ENCODE data around the gene KIF21B. TPM values are rescaled to one million over a fixed set of nuclear protein-coding genes. Genes with fewer than 3 reads are reported as not detected.

KIF21B gene
- 10 to 100 TPM; 45.5 to 46.3 TPM for total RNA-seq

- H3K4me3 Mint-ChIP-seq: peak within 1 kb of the TSS; percentile 90
Measured at GRCh38 chr1:201023517-201023902, at the start of gene KIF21B. Gene KIF21B, minus strand, starts transcription at chr1:201023714. Its CDS starts 331 bp downstream, at chr1:201023383.

GRCh38 chr1:201072922-201073321, 49.4 kb upstream of the KIF21B start:
- DNase-seq: no peak
- CTCF ChIA-PET: no interaction called here
- no peak overlapping the region for H3K27ac Mint-ChIP-seq
- no peaks in the 10 kb centered on the region for H3K4me1 Mint-ChIP-seq (ENCODE audit: low read depth)
- H3K9me3 Mint-ChIP-seq: no peaks in the 10 kb centered on the region
- no peak overlapping the region for H3K4me3 Mint-ChIP-seq
- no peaks in the 10 kb centered on the region for H3K27me3 Mint-ChIP-seq (ENCODE audit: low read depth)
- no peaks in the 10 kb centered on the region for H3K36me3 Mint-ChIP-seq (ENCODE audit: low read depth)
- intact Hi-C loops (cut with micrococcal nuclease): no loop called here

More at GRCh38 chr1:201023517-201023902, at the start of gene KIF21B:
- CTCF ChIA-PET: interaction anchor here (1.0 to 5.1 kb wide), 7 partner anchors 9 to 489 kb away, joined by 3 to 54 read pairs (median 5); no protein-coding TSS in a partner anchor
- H3K36me3 Mint-ChIP-seq (ENCODE audit: low read depth): peaks cover 10% of the 10 kb centered on the region
- peak; percentile 91 for DNase-seq
- H3K9me3 Mint-ChIP-seq: no peaks in the 10 kb centered on the region
- peak within 1 kb of the TSS; percentile 100 for H3K27ac Mint-ChIP-seq
- H3K27me3 Mint-ChIP-seq (ENCODE audit: low read depth): no peaks in the 10 kb centered on the region
- peaks cover 72% of the 10 kb centered on the region for H3K4me1 Mint-ChIP-seq (ENCODE audit: low read depth)
- intact Hi-C loops (cut with micrococcal nuclease): loop anchor here (1.0 to 5.0 kb wide), 5 partner anchors 134 to 871 kb away; partner anchors contain the start of gene CAMSAP2

GRCh38 chr1:201072149-201072548, 48.6 kb upstream of the KIF21B start:
- intact Hi-C loops (cut with micrococcal nuclease): no loop called here
- Mint-ChIP-seq H3K4me1 (ENCODE audit: low read depth) (no peaks in the 10 kb centered on the region), H3K4me3 (no peak overlapping the region), H3K27me3 (ENCODE audit: low read depth) (no peaks in the 10 kb centered on the region), H3K27ac (no peak overlapping the region), H3K36me3 (ENCODE audit: low read depth) (no peaks in the 10 kb centered on the region), H3K9me3 (no peaks in the 10 kb centered on the region)
- CTCF ChIA-PET: no interaction called here
- no peak for DNase-seq

GRCh38 chr1:201069636-201070035, 46.1 kb upstream of the KIF21B start:
- CTCF ChIA-PET: interaction anchor here (0.6 to 1.0 kb wide), 3 partner anchors 75 to 115 kb away, joined by 3 to 4 read pairs (median 3); no protein-coding TSS in a partner anchor

GRCh38 chr1:201068976-201069375, 45.5 kb upstream of the KIF21B start:
- CTCF ChIA-PET: no interaction called here
- Mint-ChIP-seq H3K4me1 (ENCODE audit: low read depth) (no peaks in the 10 kb centered on the region), H3K36me3 (ENCODE audit: low read depth) (no peaks in the 10 kb centered on the region), H3K27me3 (ENCODE audit: low read depth) (no peaks in the 10 kb centered on the region), H3K4me3 (no peak overlapping the region), H3K9me3 (no peaks in the 10 kb centered on the region), H3K27ac (no peak overlapping the region)
- no peak for DNase-seq
- intact Hi-C loops (cut with micrococcal nuclease): no loop called here

More at GRCh38 chr1:201069636-201070035, 46.1 kb upstream of the KIF21B start:
- intact Hi-C loops (cut with micrococcal nuclease): no loop called here
- H3K27me3 Mint-ChIP-seq (ENCODE audit: low read depth): no peaks in the 10 kb centered on the region
- no peak overlapping the region for H3K4me3 Mint-ChIP-seq
- H3K9me3 Mint-ChIP-seq: no peaks in the 10 kb centered on the region
- no peaks in the 10 kb centered on the region for H3K4me1 Mint-ChIP-seq (ENCODE audit: low read depth)
- no peaks in the 10 kb centered on the region for H3K36me3 Mint-ChIP-seq (ENCODE audit: low read depth)
- H3K27ac Mint-ChIP-seq: no peak overlapping the region
- DNase-seq: no peak

- no peaks in the 10 kb centered on the region for H3K4me1 Mint-ChIP-seq (ENCODE audit: low read depth)
- no peak overlapping the region for H3K4me3 Mint-ChIP-seq
- no peaks in the 10 kb centered on the region for H3K9me3 Mint-ChIP-seq
- intact Hi-C loops (cut with micrococcal nuclease): no loop called here
- no peaks in the 10 kb centered on the region for H3K27me3 Mint-ChIP-seq (ENCODE audit: low read depth)
- H3K36me3 Mint-ChIP-seq (ENCODE audit: low read depth): no peaks in the 10 kb centered on the region
- CTCF ChIA-PET: no interaction called here
- no peak overlapping the region for H3K27ac Mint-ChIP-seq
- no peak for DNase-seq
Measured at GRCh38 chr1:201066986-201067385, 43.5 kb upstream of the KIF21B start.

- H3K27me3 Mint-ChIP-seq (ENCODE audit: low read depth): no peaks in the 10 kb centered on the region
- H3K9me3 Mint-ChIP-seq: no peaks in the 10 kb centered on the region
- intact Hi-C loops (cut with micrococcal nuclease): no loop called here
- no peak overlapping the region for H3K27ac Mint-ChIP-seq
- H3K4me3 Mint-ChIP-seq: no peak overlapping the region
- no peaks in the 10 kb centered on the region for H3K36me3 Mint-ChIP-seq (ENCODE audit: low read depth)
- CTCF ChIA-PET: interaction anchor here (0.8 to 1.5 kb wide), 2 partner anchors 87 to 94 kb away, joined by 3 to 4 read pairs; no protein-coding TSS in a partner anchor
- no peak for DNase-seq
- H3K4me1 Mint-ChIP-seq (ENCODE audit: low read depth): no peaks in the 10 kb centered on the region
Measured at GRCh38 chr1:201065686-201066085, 42.2 kb upstream of the KIF21B start.

- intact Hi-C loops (cut with micrococcal nuclease): no loop called here
- CTCF ChIA-PET: interaction anchor here (0.8 to 1.5 kb wide), 2 partner anchors 86 to 93 kb away, joined by 3 to 4 read pairs; no protein-coding TSS in a partner anchor
- no peaks in the 10 kb centered on the region for H3K9me3 Mint-ChIP-seq
- H3K27me3 Mint-ChIP-seq (ENCODE audit: low read depth): no peaks in the 10 kb centered on the region
- H3K27ac Mint-ChIP-seq: no peak overlapping the region
- H3K4me3 Mint-ChIP-seq: no peak overlapping the region
- no peaks in the 10 kb centered on the region for H3K4me1 Mint-ChIP-seq (ENCODE audit: low read depth)
- no peak for DNase-seq
- H3K36me3 Mint-ChIP-seq (ENCODE audit: low read depth): no peaks in the 10 kb centered on the region
Measured at GRCh38 chr1:201064806-201065205, 41.3 kb upstream of the KIF21B start.

- Mint-ChIP-seq H3K27ac (no peak overlapping the region), H3K4me1 (ENCODE audit: low read depth) (peaks cover under 1% of the 10 kb centered on the region), H3K4me3 (no peak overlapping the region), H3K27me3 (ENCODE audit: low read depth) (no peaks in the 10 kb centered on the region), H3K36me3 (ENCODE audit: low read depth) (no peaks in the 10 kb centered on the region), H3K9me3 (no peaks in the 10 kb centered on the region)
- no peak for DNase-seq
- CTCF ChIA-PET: no interaction called here
- intact Hi-C loops (cut with micrococcal nuclease): no loop called here
Measured at GRCh38 chr1:201063145-201063544, 39.6 kb upstream of the KIF21B start.

- no peaks in the 10 kb centered on the region for H3K36me3 Mint-ChIP-seq (ENCODE audit: low read depth)
- no peak for DNase-seq
- CTCF ChIA-PET: no interaction called here
- H3K27ac Mint-ChIP-seq: no peak overlapping the region
- intact Hi-C loops (cut with micrococcal nuclease): no loop called here
- H3K4me3 Mint-ChIP-seq: no peak overlapping the region
- H3K4me1 Mint-ChIP-seq (ENCODE audit: low read depth): peaks cover 5% of the 10 kb centered on the region
- H3K9me3 Mint-ChIP-seq: peaks cover 3% of the 10 kb centered on the region
- H3K27me3 Mint-ChIP-seq (ENCODE audit: low read depth): no peaks in the 10 kb centered on the region
Measured at GRCh38 chr1:201062511-201063091, 39.1 kb upstream of the KIF21B start.

GRCh38 chr1:201061886-201062285, 38.4 kb upstream of the KIF21B start:
- intact Hi-C loops (cut with micrococcal nuclease): no loop called here
- Mint-ChIP-seq H3K4me3 (no peak overlapping the region), H3K27ac (no peak overlapping the region), H3K4me1 (ENCODE audit: low read depth) (peaks cover 10% of the 10 kb centered on the region), H3K27me3 (ENCODE audit: low read depth) (no peaks in the 10 kb centered on the region), H3K36me3 (ENCODE audit: low read depth) (no peaks in the 10 kb centered on the region), H3K9me3 (peaks cover 3% of the 10 kb centered on the region)
- CTCF ChIA-PET: no interaction called here
- DNase-seq: no peak

GRCh38 chr1:201061049-201061448, 37.5 kb upstream of the KIF21B start:
- H3K9me3 Mint-ChIP-seq: peaks cover 3% of the 10 kb centered on the region
- intact Hi-C loops (cut with micrococcal nuclease): no loop called here
- CTCF ChIA-PET: no interaction called here

GRCh38 chr1:201060586-201060985, 37.1 kb upstream of the KIF21B start:
- Mint-ChIP-seq H3K4me3 (no peak overlapping the region), H3K9me3 (peaks cover 3% of the 10 kb centered on the region), H3K27ac (no peak overlapping the region), H3K27me3 (ENCODE audit: low read depth) (no peaks in the 10 kb centered on the region), H3K4me1 (ENCODE audit: low read depth) (peaks cover 13% of the 10 kb centered on the region), H3K36me3 (ENCODE audit: low read depth) (no peaks in the 10 kb centered on the region)
- intact Hi-C loops (cut with micrococcal nuclease): no loop called here
- no peak for DNase-seq
- CTCF ChIA-PET: no interaction called here

More at GRCh38 chr1:201061049-201061448, 37.5 kb upstream of the KIF21B start:
- DNase-seq: no peak
- Mint-ChIP-seq H3K36me3 (ENCODE audit: low read depth) (no peaks in the 10 kb centered on the region), H3K4me3 (no peak overlapping the region), H3K27ac (no peak overlapping the region), H3K4me1 (ENCODE audit: low read depth) (peaks cover 13% of the 10 kb centered on the region), H3K27me3 (ENCODE audit: low read depth) (no peaks in the 10 kb centered on the region)

All from activated naive CD4-positive, alpha-beta T cell treated with anti-CD3 and anti-CD28 coated beads for 36 hours (primary cell).